GM23338 (cell line): Measurements from ENCODE around the gene MAPRE2. TPM values are rescaled to one million over a fixed set of nuclear protein-coding genes. Genes with fewer than 3 reads are reported as not detected.

ENCODE experiments used
- ATAC-seq: fragments of 200-7000 bp; cut with Tn5 transposase; 3 replicates; pipeline ENCODE4 v1.9.1; 2020
- DNase-seq: peaks from one replicate; pipeline ENCODE4 v3.0.0-alpha.2; 2015; ENCODE audit warnings: low spot score
- H2AFZ ChIP-seq: fragments of 200-600 bp; sonication (generic); 2 replicates; pipeline ENCODE4 v1.8.0; 2016; ENCODE audit warnings: antibody characterized with exemption, mild to moderate bottlenecking, moderate library complexity
- H3F3A ChIP-seq: fragments of 200-600 bp; sonication (generic); replicated peaks from 2 replicates; pipeline ENCODE4 v1.8.0; 2017; ENCODE audit warnings: antibody characterized with exemption, mixed run types, low read depth
- H3K27ac ChIP-seq: fragments of 200-600 bp; sonication (generic); 2 replicates; pipeline ENCODE4 v1.6.1; 2016; ENCODE audit warnings: low read depth
- H3K27me3 ChIP-seq: fragments of 200-600 bp; sonication (generic); 2 replicates; pipeline ENCODE4 v1.8.0; 2016; ENCODE audit warnings: mild to moderate bottlenecking, mixed run types, moderate library complexity; ENCODE audit not compliant: insufficient read depth
- H3K36me3 ChIP-seq: fragments of 200-600 bp; sonication (generic); 2 replicates; pipeline ENCODE4 v1.8.0; 2016; ENCODE audit warnings: mild to moderate bottlenecking; ENCODE audit not compliant: insufficient read depth
- H3K4me1 ChIP-seq: fragments of 200-600 bp; sonication (generic); 2 replicates; pipeline ENCODE4 v1.8.0; 2016; ENCODE audit warnings: mild to moderate bottlenecking, moderate library complexity; ENCODE audit not compliant: insufficient read depth
- H3K4me2 ChIP-seq: fragments of 200-600 bp; sonication (generic); 2 replicates; pipeline ENCODE4 v1.7.1; 2017; ENCODE audit warnings: mixed run types
- H3K4me3 ChIP-seq: fragments of 200-600 bp; sonication (generic); 2 replicates; pipeline ENCODE4 v1.6.1; 2016; ENCODE audit warnings: mixed run types
- H3K79me2 ChIP-seq: fragments of 200-600 bp; sonication (generic); replicated peaks from 2 replicates; pipeline ENCODE4 v1.8.0; 2017; ENCODE audit warnings: mild to moderate bottlenecking; ENCODE audit not compliant: insufficient read depth
- H3K9me2 ChIP-seq: fragments of 200-600 bp; sonication (generic); 2 replicates; pipeline ENCODE4 v1.8.0; 2017; ENCODE audit not compliant: insufficient read depth
- H4K20me1 ChIP-seq: fragments of 200-600 bp; sonication (generic); replicated peaks from 2 replicates; pipeline ENCODE4 v1.8.0; 2017; ENCODE audit warnings: mild to moderate bottlenecking; ENCODE audit not compliant: insufficient read depth
- H3K27ac Mint-ChIP-seq: 2 replicates; pipeline ENCODE4 v1.8.0; 2020; ENCODE audit warnings: inconsistent platforms, mild to moderate bottlenecking, moderate library complexity, mixed read lengths
- H3K27me3 Mint-ChIP-seq: 3 replicates; pipeline ENCODE4 v1.8.0; 2022; ENCODE audit warnings: low read depth, mild to moderate bottlenecking, moderate library complexity, mixed read lengths, inconsistent platforms; ENCODE audit not compliant: insufficient read depth, poor library complexity
- H3K36me3 Mint-ChIP-seq: 3 replicates; pipeline ENCODE4 v1.8.0; 2021; ENCODE audit warnings: low read depth, mild to moderate bottlenecking, inconsistent platforms, moderate library complexity, mixed read lengths
- H3K4me1 Mint-ChIP-seq: 3 replicates; pipeline ENCODE4 v1.8.0; 2020; ENCODE audit warnings: mild to moderate bottlenecking, inconsistent platforms, mixed read lengths
- H3K4me3 Mint-ChIP-seq: 3 replicates; pipeline ENCODE4 v1.8.0; 2021; ENCODE audit warnings: moderate library complexity, mild to moderate bottlenecking, inconsistent platforms, mixed read lengths
- H3K9me3 Mint-ChIP-seq: 3 replicates; pipeline ENCODE4 v1.8.0; 2020; ENCODE audit warnings: moderate library complexity, mild to moderate bottlenecking, inconsistent platforms, mixed read lengths
- CREB1 ChIP-seq: fragments of 250-450 bp; sonication (Bioruptor Pico); IDR thresholded peaks from 2 replicates; pipeline ENCODE4 v1.5.0; 2020; ENCODE audit warnings: low read depth, mild to moderate bottlenecking, moderate library complexity
- CTCF ChIP-seq, 2 experiments: fragments of 200-600 bp in 1 of 2; sonication (generic) in 1 of 2; conservative IDR thresholded peaks; 2 replicates each; pipeline versions ENCODE4 v1.5.1 to v1.6.1; 2016 to 2017; ENCODE audit warnings: antibody characterized with exemption in 2 of 2, low read depth in 2 of 2, mild to moderate bottlenecking in 2 of 2, moderate library complexity in 1 of 2
- ETS1 ChIP-seq: IDR thresholded peaks from 2 replicates; pipeline ENCODE4 v1.6.1; 2016; ENCODE audit warnings: antibody characterized with exemption
- EZH2 ChIP-seq: fragments of 200-600 bp; sonication (generic); IDR thresholded peaks from one replicate; pipeline ENCODE4 v1.8.0; 2017; ENCODE audit warnings: antibody characterized with exemption, mild to moderate bottlenecking, low read depth; ENCODE audit not compliant: unreplicated experiment
- EZH2phosphoT487 ChIP-seq: fragments of 200-600 bp; sonication (generic); IDR thresholded peaks from one replicate; pipeline ENCODE4 v1.8.1; 2018; ENCODE audit warnings: antibody characterized with exemption; ENCODE audit not compliant: unreplicated experiment
- JUNB ChIP-seq: IDR thresholded peaks from one replicate; pipeline ENCODE4 v1.6.1; 2016; ENCODE audit warnings: antibody characterized with exemption; ENCODE audit not compliant: unreplicated experiment
- NANOG ChIP-seq: IDR thresholded peaks from 2 replicates; pipeline ENCODE4 v1.6.1; 2016; ENCODE audit warnings: antibody characterized with exemption, borderline replicate concordance
- POLR2AphosphoS5 ChIP-seq: IDR thresholded peaks from 2 replicates; pipeline ENCODE4 v1.6.1; 2016; ENCODE audit warnings: antibody characterized with exemption, low read depth
- REST ChIP-seq: IDR thresholded peaks from one replicate; pipeline ENCODE4 v1.6.1; 2018; ENCODE audit warnings: antibody characterized with exemption; ENCODE audit not compliant: unreplicated experiment
- STAT1 ChIP-seq: IDR thresholded peaks from one replicate; pipeline ENCODE4 v1.6.1; 2016; ENCODE audit warnings: antibody characterized with exemption; ENCODE audit not compliant: unreplicated experiment
- ZNF114 ChIP-seq: fragments of 250-450 bp; sonication (Bioruptor Pico); IDR thresholded peaks from 2 replicates; pipeline ENCODE4 v1.5.0; 2020; ENCODE audit warnings: mild to moderate bottlenecking, moderate library complexity
- ZNF331 ChIP-seq: fragments of 250-450 bp; sonication (Bioruptor Pico); IDR thresholded peaks from 2 replicates; pipeline ENCODE4 v1.5.0; 2020; ENCODE audit warnings: low read depth, mild to moderate bottlenecking, moderate library complexity
- ZNF462 ChIP-seq: fragments of 250-450 bp; sonication (Bioruptor Pico); IDR thresholded peaks from 2 replicates; pipeline ENCODE4 v1.5.0; 2020; ENCODE audit warnings: mild to moderate bottlenecking, moderate library complexity
- polyA plus RNA-seq: library from polyadenylated mRNA; unstranded; fragments of >200 nt; fragmentation: Nextera tagmentation; extraction: Ambion mirVana; gene quantifications from 2 replicates; pipeline ENCODE4 v1.2.1, GENCODE V29; 2016
- total RNA-seq: library from RNA; depleted of rRNA; stranded (reverse); fragments of >200 nt; shearing (Covaris generic); gene quantifications from 2 replicates; pipeline ENCODE4 v1.2.3, GENCODE V29; 2014

MAPRE2 gene
- total and polyA plus RNA-seq, 2 experiments from 2014 or later = 17.8 to 40.4 TPM

- Histone ChIP-seq H3K27ac (no peak overlapping the region; the same call in 1 of the 2 replicates), H3F3A (no peaks in the 10 kb centered on the region), H2AFZ (no peak overlapping the region), H3K4me3 (no peak overlapping the region), H3K27me3 (no peaks in the 10 kb centered on the region), H3K4me1 (peaks cover 22% of the 10 kb centered on the region), H3K79me2 (peaks cover 80% of the 10 kb centered on the region), H3K4me2 (peak overlapping the region; percentile 49; the same call in 1 of the 2 replicates), H3K36me3 (no peaks in the 10 kb centered on the region), H4K20me1 (peaks cover 6% of the 10 kb centered on the region; the same call in 1 of the 2 replicates), H3K9me2 (no peaks in the 10 kb centered on the region)
- Mint-ChIP-seq H3K27me3 (no peaks in the 10 kb centered on the region), H3K9me3 (no peaks in the 10 kb centered on the region; the same call in 2 of the 3 replicates), H3K4me3 (peak overlapping the region; percentile 14; the same call in 1 of the 3 replicates), H3K36me3 (peaks cover 4% of the 10 kb centered on the region; the same call in 1 of the 3 replicates), H3K27ac (no peak overlapping the region), H3K4me1 (peaks cover 36% of the 10 kb centered on the region)
- DNase-seq (no peak), ATAC-seq (peak; percentile 75)
- TF ChIP-seq EZH2 (no peak), JUNB (no peak), ZNF114 (CRISPR knock-in tag) (no peak), STAT1 (no peak), EZH2phosphoT487 (no peak), CREB1 (CRISPR knock-in tag) (no peak), ZNF462 (CRISPR knock-in tag) (no peak), NANOG (no peak), ETS1 (no peak), ZNF331 (CRISPR knock-in tag) (no peak), CTCF (conservative IDR thresholded peaks at IDR 0.05; ENCODE audit: low read depth in 2 of 2) (no peak), REST (no peak), POLR2AphosphoS5 (no peak)
These were observed 9.5 kb downstream of the MAPRE2 start for GRCh38 chr18:35050705-35051195.
